Activated effector memory CD4-positive, alpha-beta T cell treated with Interleukin-2 at 50 U/mL for 16 hours (primary cell): Measurements from ENCODE around the gene TNFAIP8L3.
"Not testable (repeated sequence)": the region's sequence is repeated elsewhere in the genome, so short reads cannot be mapped to it uniquely, and the experiment has no call there.

Source experiments
- DNase-seq: peaks from one replicate; pipeline ENCODE4 v3.0.0-alpha.2; 2020

The TNFAIP8L3 gene

DNA sequence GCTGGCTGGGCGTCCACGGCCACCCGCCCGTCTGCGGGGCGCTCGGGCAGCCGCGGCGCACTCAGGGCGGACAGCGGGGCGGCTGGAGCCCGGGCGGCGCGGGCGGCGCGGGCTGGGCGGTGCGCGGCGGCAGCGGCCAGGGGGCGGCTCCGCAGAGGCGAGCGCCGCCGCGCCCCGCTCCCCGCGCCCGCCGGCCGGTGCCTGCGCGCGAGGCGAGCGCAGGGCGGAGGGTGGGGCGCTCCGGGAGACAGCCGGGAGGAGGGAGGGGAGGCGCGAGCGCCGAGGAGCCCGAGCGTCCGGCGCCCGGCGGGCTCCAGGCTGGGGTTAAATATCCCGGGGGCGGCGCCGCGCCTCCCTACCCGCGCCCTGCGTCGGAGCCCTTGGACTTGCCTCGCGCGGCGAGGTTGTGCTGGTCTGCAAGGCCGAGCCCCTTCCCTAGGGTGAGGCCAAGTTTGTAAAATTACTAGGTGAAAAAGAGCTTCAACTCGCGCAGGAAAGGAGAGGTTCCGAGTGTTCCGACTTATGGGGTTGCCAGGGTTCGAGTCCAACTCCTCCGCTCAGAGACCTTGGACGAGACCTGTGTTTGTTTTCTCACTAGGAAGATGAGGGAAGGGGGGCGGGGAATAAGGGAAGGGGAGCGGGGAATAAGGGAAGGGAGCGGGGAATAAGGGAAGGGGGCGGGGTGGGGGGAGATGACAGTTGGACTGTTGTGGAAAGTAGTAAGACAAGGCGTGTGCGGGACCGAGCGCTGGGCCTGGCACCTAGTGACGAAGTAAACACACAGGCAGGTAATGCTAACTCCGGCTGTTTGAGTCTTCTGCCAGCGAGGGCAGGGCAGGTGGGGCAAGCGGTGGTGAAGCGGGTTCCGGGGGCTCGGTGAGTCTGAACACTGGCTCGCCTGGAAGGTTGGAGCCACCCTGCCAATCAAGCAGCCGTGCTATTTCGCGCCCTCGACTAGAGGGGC lies at the start of gene TNFAIP8L3:
TSS of gene TNFAIP8L3 (minus strand) at position 301 of the 964 bp plus-strand sequence. CDS start 311 bp downstream, outside the sequence.
- no peak for DNase-seq

DNA sequence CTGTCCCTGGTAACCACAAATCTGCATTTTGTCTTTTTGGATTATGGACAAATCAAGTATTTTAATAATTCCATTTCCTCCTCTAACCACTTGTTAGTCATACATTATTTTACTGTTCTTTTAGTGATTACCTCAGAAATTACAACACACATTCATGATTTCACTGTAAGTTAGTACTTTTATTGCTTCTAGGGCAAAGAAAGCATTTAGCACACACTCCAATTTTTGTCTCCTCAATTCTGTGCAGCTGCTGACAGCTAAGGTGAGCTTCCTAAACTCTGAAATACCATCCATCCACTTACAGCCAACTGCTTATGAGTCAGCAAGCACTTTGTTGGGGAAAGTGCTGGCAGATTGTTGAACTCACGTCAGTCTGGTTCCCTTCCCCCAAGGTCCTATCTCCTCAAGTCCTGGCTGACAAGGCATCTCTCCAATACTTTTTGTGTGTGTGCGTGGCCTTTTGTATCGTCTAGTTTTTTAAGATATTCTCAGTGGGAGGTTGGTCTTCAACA lies 49.4 kb upstream of the TNFAIP8L3 start:
- no peak for DNase-seq

DNA sequence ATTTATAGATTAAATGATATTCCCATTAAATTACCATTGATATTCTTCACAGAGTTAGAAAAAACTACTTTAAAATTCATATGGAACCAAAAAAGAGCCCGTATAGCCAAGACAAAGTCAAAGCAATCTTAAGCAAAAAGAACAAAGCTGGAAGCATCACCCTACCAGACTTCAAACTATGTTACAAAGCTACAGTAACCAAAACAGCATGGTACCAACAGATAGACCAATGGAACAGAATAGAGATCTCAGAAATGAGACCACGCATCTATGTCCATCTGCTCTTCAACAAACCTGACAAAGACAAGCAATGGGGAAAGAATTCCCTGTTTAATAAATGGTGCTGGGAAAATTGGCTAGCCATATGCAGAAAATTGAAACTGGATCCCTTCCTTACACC lies 45.6 kb upstream of the TNFAIP8L3 start:
- DNase-seq = not testable (repeated sequence)

DNA sequence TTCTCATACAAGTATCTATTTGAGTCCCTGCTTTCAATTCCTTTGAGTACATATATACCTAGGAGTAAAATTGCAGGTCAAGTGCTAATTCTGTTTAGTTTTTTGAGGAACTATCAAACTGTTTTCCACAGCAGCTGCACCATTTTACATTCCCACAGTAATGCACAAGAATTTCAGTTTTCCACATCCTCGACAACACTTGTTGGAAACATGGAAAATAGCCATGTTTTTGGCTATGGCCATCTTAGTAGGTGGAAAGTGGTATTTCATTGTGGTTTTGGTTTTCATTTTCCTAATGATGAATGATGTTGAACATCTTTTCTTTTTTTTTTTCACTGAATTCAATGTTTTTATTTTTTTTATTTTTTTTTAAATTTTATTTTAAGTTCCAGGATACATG lies 44.4 kb upstream of the TNFAIP8L3 start:
- DNase-seq = no peak

DNA sequence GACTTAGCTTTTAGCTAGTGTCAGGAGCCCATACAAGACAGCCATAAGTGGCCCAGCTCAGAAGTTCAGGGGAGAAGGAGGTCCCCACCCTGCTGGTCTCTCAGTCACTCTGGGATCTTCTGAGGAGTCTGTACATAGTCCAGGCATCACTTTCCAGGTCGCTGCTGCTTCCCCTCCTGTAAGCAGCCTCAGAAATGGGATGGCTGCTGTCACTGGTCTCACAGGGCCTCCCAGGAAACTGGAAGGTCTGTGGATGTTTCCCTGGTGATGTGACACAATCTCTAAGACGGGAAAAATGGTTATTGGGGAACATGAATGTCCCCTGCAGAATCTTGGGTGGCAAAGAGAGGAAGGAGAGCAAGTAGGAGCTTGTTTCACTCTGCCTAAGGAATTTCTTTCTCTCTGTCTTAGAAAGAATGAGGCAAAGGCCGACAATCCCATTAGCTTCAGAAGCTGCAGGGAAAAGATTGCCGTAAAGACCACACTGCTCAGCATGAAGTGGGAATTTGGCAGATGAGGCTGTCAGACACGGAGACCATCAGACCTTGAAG lies 43.2 kb upstream of the TNFAIP8L3 start:
- no peak for DNase-seq

DNA sequence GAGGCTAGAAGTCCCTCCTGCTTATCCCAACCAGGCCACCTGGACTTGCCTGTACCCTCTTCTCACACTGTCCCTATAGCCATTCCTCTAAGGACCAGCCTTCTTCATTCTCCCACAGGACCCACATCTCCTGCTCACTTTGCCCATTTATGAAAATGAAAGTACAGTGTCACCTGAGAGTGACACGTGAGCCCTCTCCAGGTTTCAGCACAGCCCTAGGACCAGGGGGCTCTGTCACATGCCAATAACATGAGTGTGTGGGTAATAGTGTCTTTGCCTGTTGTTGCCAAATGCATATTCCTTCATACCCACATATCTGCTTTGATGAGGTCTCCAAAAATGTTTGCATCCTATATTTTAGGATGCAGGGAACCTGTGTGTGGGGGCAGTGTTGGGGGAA lies 42.3 kb upstream of the TNFAIP8L3 start:
- no peak for DNase-seq

DNA sequence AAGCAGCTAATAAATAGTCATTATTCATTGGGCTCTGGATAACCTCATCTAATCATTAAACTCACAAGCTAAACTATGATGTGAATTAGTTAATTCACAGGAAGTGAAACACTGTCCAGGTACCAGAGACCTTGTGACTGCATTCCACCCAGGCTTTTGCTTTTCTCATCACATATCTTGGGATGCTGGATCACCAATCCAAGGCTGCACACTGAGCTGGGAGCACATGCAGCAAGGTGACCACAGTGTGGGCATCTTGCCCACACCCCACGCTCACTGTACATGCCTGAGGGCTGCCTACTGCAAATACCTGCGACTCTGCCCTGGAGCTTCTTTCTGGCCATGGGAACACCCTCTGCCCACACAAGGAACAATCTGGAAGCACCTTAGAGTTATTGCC lies 40.6 kb upstream of the TNFAIP8L3 start:
- DNase-seq = no peak

DNA sequence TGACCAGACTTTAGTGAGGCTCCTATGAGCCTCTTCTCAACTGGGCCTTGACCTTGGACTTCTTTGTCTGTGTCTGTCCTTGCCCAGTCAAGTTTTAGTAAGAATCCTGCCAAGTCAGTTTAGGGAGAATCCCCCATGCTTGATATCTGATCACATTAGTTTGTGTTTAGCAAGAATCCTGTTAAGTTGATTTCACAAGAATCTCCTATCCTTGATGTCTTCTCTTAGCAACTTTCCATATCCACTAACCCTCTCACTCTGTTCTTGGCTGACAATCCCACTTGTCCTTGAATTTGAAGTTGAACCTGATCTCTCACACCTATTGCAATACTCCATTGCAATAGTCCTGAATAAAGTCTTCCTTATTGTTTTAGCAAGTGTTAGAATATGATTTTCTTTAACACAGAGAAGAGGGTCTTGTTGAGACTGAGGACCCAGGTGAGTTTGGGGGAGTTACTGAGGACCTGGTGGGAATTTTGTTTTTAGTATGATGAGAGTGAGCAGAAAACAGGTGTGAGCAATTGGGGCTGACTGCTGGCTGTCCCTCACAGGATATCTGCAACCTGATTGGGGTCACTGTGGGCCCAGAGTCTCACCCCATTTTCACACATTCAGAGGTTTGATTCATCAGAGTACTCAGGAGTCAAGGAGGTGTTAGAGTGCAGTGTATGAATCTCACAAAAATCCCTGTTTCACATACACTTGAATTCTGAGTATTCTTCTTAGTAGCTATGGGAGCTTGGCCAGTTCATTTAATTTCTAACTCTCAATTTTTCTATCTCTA lies 39.9 kb upstream of the TNFAIP8L3 start:
- no peak for DNase-seq

DNA sequence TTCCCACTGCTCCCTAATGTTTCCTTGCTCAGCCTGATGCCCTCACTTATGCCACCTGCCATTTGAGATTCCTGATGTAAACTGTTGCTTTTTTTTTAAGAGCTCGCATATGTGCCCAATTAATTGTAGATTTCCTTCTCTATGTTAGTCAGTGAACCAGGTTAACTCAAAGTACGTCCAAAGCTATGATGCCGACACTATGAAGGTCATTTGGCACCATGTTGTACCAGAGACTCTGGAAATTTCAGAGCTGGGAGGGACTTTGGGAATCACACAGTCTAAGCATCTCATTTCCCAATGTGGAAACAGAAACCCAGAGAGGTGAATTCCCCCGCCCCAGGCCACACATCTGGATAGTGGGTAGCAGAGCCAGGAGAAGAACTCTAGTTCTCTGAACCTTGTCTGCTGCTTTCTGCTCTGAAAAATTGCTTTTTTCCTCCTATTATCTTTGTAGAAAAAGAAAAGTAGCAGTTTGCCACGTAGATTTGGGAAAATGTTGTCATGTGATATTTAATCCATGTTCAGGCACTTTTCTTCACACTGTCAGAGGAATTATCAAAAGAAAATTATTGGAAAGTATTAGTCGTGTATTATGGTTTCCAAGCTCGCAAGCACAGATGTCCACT lies 38.5 kb upstream of the TNFAIP8L3 start:
- DNase-seq = no peak

DNA sequence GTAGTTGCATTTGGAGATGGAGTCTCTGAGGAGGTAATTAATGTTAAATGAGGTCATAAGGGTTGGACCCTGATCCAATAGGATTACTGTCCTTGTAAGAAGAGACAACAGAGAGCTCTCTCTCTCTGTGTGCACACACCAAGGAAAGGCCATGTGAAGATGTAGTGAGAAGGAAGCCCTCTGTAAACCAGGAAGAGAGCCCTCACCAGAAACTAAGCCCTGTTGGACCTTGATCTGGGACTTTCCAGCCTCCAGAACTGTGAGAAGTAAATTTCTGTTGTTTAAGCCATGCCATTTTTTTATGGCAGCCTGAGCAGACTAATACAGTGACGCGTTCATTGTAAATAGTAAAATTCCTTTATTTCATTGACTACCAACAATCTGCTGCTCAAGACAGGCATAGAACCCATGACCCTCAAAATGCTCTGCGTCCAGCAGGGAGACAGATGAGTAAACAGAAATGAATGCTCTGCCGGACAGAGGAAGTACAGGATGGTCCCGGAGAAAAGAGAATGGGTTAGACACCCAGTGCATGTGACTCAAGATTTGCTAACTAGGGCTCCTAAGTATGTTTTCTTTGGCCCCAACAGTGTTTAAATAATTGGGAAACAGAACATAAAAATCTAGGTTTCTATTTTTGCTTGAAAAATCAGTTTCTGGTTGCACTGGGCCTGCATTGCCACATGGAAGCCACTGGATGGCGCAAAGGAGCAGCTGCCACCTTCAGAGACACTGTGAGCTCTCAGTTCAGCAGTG lies 37.9 kb upstream of the TNFAIP8L3 start:
- no peak for DNase-seq

DNA sequence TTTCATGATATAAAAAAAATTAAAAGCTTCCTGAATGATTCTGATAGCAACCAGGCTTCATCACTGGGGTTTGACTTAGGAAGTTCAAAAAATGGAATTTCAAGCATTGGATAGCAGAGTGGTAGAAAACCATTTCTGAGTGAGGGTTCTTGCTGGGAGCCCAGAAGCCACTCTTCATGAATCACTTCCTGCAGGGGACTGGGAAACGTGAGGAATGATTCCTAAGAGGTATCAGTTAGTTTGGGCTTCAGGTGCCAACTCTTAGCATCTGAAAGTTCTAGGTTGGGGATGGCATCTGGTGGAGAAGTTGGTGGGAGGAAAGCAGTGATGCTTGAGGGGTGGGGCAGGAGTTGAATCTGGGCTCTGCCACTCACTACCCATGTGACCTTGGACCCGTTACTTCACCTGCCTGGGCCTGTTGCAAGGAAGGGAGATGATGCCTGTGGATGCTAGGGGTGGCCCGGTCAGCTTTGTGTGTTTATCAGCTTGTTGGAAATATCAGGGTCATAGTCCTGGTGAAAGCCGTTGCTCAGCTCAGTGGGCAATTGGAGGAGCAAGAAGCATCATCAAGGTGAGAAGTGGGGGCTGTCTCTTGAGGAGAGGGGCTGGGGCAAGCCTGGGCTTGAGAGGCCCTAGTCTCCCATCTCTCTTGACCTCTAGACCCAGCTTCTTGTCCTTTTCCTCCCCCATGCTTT lies 37.0 kb upstream of the TNFAIP8L3 start:
- no peak for DNase-seq

DNA sequence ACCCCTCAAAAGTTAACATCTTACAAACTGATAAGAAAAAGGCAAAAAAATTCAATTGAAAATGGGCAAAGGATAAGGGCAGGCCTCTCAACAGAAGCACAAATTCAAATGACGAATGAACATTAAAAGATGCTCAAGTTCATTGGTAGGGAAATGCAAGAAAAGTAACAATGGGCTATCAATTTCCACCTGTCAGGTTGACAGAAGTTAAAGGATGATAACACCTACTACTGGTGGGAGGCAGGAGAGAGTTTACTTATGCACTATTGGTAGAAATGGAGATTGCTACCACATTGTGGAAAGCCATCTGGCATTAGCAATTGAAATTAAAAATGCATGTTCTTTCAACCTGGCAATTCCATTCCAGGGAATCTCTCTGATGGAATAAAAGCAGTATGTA lies 35.6 kb upstream of the TNFAIP8L3 start:
- DNase-seq = no peak

DNA sequence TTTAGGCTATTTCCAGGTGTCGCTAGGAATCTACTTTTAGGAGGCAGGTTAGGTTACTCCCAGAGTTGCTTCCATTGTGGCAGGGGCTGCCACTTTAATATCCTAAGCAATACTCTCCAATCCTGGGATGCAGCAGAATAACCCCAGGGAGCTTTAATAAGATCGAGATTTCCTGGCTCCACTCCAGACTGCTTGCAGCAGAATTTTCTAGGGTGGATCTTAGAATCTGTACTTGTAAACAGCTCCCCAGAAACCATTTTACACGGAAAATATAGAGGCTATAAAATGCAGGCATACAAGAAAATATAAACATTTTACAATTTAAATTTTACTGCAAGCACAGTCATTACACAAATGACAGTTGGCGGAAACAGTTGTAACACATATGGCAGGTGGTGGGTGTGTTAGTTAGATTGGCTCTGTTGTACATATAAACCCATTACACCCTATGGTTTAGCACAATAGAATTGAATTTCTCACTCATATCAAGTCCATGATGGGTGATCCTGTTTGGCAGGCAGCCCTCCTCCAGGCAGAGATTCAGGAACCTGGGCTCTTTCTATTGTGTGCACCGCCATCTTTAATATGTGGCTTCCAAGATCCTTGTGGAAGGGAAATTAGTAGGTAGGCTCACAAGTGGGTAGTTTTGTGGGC lies 35.0 kb upstream of the TNFAIP8L3 start:
- no peak for DNase-seq

DNA sequence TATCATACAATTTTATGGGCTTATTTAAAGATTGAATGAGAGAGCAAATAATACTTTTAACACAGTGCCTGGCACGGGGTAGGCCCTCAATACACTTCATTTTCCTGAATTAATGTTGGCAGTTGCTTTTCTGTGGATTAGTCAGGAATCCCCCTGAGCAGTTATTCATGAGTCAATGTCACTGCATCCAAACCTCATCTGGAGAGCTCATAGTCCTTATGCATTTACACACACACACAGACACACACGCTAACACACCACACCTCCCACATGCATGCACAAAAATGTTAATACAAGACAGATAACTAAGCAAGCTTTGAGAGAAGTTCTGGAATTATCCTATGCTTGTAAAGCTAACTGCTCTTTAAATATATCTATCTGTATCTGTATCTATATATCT lies 34.0 kb upstream of the TNFAIP8L3 start:
- no peak for DNase-seq

DNA sequence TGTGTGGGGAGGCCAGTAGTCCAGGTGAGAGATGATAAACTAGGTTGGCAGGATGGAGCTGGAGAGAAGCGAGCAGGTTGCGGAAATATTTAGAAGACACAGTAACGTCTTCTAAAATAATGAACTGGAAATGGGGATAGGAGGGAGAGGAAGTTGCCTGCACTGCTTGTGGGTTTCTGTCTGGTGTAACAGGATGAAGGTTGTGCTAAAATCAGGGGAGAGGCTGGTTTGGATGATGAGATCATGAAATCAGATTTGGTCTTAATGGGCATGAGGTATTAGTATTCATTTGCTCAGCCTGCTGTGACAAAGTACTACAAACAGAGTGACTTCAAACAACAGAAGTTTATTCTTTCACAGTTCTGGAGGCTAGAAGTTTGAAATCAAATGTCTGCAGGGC lies 32.1 kb upstream of the TNFAIP8L3 start:
- DNase-seq = no peak

DNA sequence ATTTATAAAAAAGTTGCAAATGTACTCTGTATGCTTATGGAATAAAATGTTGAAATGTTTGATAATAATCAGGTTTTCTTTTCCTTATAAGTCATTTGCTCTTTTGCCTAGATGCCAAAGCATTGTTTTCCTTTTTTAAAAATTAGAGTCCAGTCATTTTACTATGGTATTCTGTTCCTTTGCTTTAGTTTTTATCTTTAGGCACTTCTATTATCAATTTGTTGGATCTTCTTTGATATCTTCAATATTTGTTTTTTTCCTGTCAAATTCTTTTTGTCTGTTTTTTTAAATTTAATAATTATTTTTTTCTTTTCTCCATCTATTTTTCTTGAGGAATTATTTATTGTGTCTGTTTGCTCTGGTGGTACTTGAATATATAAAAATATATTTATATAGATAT lies 28.3 kb upstream of the TNFAIP8L3 start:
- not testable (repeated sequence) for DNase-seq

DNA sequence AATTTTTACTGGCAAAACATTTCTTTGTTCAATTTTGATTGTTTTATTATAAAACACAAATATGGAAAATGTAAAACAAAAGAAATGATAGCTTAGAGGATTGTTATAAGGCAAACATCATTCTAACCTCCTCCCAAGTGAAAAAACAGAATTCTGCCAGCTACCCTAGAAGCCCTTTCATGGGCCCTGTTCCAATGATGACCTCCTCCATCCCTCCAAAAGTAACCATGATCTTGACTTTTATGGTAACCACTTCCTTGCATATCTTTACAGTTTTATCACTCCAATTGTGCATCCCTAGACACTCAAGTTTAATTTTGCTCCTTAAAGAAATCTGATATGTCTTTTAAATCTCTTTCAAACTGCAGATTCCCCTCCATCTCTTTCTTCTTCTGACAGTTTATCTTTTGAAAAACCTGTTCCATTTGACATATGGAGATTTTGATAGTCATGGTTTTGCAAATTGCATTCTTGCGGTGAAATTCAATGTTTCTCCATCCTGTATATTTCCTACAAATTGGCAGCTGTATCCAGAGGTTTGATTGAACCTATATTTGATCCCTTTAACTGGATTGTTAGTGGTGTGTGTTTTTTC lies 27.0 kb upstream of the TNFAIP8L3 start:
- no peak for DNase-seq

DNA sequence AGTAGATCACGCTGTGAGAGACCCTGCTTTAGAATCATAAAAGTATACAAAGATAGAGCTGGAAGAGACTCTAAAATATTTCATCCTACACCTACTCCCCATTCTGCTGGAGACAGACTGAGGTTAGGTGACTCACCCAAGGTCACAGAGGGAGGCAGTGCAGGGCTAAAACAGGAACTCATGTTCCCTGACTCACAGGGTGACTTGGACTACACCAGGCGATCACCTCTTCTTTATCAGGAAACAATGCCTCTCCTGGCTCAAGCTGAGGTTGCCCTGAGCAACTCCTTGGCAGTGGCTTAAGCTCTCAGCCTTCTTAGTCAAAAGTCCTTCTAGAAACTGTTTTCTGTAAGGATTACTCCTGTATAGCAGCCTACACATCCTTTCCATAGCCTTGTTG lies 26.4 kb upstream of the TNFAIP8L3 start:
- no peak for DNase-seq

DNA sequence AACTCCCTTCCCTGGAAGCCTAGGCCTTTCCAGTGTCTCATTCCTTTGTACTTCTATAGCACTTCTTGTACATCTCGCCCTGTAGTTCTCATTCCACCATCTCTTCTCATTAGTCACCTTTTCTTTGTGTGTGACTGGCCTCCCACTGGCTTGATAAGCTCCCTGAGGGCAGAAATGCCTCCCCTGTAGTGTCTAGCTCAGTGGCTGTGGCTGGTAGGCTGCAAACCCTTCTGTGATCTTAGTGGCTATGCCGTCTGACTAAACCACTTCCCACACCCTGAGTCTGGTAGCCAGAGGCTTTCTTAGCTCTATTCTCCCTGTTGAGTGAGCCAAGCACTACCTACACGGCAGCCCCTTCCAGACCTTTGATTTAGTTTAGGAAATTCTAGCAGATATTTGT lies 24.4 kb upstream of the TNFAIP8L3 start:
- no peak for DNase-seq

DNA sequence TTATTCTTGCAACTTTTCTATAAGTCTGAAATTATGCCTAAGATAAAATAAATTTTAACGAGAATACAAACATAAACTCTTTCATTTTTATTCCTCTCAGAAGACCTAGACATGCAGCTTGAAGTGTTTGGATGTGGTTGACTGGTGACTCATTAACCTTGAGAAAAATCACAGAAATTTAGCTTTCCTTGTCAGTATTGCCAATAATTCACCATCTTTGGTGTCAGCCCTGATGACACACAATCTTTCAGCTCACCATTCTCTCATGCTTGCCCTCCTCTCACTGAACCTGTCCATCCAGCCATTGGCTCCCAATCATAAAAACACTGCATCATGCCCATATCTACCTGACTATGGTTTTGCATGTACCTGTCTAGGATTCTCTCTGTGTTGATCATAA lies 22.6 kb upstream of the TNFAIP8L3 start:
- no peak for DNase-seq
